ENCODE data around the gene UEVLD.
A peak's percentile ranks its signal among the peaks of the same experiment; 100 is the strongest.

GRCh38 chr11:18588297-18589252 is at the start of gene UEVLD:
- no peak for TF ChIP-seq CTCF (IDR thresholded peaks at IDR 0.05)
- peak; percentile 78 to 94 for TF ChIP-seq EP300 (IDR thresholded peaks at IDR 0.05)
- peak in 1 of 2 donors; percentile 56 for TF ChIP-seq POLR2A (IDR thresholded peaks at IDR 0.05)

All from tibial nerve (tissue), 4 donors.